SIG-M5 treated with dmso at 0.1 percent for 504 hours (cell line): ENCODE results near the gene MLN.

Source experiments
- DNase-seq: peaks from one replicate; lab custom pipeline; 2025; ENCODE audit not compliant: unreplicated experiment; lab: John Stamatoyannopoulos, UW

MLN gene

DNA sequence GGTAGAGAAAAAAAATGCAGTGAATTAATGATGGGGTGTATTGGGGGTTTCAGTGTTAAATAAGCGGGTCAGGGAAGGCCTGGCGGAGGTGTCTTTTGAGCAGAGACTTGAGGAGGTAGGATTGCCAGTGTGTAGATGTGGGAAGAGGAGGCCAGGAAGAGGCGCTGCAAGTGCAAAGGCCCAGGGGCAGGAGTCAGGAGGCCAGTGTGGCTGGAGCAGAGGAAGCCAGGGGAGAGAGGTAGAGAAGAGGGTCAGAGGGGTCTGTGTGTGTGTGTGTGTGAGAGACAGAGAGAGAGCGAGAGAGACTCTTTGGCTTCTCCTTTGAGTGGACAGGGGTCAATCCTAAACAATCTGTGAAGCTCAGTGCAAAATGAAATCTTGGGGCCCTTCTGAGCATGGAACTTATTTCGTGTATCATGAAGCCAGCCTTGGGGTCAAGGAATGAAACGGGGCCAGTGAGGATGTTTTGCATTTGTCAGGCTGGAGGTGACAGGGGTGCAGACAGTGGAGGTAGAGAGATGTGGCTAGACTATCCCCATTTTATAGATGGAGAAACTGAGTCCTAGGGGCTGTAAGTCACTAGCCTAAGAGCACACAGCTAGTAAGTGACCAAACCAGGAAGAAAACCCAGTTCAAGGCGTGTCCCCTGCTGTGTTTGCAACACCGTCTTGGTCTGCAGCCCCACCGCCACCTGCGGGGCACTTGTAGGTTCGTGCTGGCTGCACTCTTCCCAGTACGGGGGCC, 47.4 kb downstream of the MLN start:
- DNase-seq: no peak

DNA sequence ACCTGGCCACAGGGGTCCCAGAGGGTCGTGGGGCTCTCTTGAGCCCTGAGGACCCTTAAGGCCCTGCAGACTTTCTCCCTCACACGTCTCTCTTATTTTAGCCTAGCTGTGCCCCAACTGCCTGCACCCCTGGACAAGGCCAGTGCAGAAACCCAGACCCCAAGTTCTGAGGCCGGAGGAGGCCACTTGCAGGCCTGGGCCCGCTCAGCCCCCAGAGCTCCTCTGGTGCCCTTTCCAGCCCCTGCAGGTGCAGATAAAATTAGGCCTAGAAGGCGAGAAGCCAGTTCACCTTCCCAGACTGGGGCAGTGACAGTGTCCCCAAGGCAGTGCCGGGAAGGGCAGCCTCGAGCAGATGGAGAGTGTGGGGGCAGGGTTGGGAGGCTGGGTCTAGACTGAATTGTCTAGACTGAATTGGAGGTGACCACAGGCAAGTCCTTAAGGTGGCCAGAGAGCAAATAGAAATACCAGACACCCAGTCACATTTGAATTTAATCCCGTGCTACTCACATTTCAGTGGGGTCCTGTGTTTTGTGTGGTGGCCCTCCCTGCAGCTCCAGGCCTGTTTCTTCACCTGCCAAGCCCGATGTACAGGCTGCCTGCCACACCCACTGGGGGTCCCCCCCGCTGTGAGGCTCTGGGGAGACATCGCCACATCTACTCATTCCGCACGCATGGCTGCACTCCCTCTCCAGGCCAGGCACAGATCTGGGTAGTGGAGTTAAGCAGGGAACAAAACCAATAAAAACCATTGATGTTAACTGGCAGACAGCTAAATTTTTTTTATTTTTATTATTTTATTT, 48.5 kb downstream of the MLN start:
- no peak for DNase-seq

DNA sequence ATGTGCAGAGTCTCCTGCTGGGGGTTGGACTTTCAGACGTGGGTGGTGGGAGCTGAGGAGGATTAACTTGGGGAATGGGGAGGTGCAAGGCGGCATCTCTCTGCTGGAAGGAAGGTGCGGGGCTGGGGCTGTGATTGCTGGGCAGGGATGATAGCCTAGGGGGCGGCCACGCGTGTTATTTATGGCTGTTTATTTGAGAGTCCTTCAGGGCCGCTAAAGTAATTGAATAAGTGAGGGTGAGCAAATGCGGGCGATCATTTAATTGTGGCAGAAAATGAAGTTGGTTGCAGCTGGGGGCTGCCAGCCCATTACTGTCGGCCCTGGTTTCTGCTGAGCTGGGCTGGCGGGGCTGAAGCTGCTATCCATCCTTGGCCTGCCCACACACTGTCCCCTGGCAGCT, 49.6 kb downstream of the MLN start:
- no peak for DNase-seq

DNA sequence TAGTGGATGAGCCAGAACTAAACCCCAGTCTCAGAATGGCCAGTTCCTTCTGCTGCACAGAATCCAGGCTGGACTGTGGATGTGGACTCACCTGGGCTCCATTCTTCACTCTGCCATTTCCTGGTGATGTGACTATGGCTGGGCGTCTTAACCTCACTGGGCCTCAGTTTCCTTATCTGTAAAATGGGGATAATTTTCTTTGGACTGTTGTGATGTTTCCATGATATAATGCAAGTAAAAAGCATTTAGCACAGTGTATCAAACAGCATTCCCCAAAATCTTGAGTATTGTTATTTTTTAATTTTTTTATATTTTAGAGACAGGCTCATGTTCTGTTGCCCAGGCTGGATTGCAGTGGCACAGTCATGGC, 51.2 kb downstream of the MLN start:
- no peak for DNase-seq

DNA sequence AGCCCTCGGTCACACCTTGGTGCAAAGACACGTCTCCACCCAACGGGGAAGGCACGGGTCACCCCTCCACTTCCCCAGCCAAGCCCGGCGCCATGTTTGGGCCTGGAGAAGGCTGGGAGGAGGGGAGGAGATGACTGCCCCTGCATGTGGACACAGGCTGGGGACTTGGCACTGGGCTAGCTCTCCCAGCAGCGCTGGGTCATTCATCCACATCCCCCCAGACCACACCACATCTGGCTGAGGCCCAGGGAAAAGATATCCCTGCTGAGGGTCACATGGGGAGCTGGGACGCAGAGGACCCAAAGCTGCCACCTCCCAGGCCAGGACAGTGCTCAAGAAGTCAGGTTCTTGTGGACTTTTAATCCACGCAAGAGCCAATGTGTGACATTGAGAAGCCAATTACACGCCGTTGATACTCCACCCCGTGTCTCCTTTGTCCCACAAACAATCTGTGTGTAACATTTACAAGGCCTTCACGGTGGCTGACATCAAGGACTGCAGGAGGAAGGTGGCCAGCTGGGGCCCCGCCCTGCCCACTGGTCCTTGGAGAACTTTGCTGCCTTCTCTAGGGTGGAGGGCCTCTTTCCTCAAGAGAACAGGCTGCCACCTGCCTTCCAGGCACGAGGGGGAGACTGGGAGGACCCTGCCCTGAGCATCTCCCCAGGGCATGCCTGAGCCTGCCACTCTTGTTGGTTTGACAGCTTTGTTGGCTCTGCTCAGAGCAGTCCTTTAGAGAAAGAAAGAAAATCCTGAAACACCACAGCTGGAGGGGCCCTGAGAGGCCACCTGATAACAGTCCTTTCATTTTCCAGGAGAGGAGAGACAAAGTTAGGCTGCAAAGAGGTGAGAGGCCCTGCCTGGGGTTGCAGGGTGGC, 51.8 kb downstream of the MLN start:
- DNase-seq: no peak

DNA sequence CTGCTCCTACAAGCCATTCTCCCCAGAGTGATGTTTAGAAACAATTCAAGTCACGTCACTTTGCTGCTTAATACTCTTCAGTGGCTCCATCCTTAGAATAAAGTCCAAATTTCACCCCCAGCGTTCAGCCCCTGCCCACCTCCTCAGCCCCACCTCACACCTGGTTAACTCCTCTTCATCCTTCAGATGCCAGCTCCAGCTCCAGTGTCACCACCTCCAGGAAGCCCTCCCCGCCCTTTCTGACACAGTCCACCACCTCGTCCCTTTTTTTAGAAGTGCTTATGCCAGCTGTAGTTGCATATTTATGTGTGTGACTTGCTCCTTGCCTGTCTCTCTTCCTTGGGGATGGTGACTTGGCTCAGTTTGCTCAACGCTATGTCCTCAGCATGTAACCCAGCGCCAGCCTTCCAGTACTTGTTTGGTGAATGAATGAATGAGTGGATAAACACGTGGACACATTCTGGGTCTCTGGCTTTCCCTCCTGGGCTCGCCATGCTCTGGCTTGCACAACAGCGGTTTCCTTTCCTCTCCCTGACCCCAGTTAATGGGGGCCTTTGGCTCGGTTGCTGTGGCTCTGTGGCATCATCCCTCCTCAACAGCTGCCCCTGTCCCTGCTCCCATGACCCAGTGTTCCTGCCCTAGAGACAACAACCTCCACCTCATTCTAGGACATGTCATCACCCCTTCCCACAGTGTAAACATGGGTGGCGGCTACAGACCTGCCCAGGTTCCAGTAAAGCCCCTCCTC, 53.4 kb downstream of the MLN start:
- DNase-seq: no peak

DNA sequence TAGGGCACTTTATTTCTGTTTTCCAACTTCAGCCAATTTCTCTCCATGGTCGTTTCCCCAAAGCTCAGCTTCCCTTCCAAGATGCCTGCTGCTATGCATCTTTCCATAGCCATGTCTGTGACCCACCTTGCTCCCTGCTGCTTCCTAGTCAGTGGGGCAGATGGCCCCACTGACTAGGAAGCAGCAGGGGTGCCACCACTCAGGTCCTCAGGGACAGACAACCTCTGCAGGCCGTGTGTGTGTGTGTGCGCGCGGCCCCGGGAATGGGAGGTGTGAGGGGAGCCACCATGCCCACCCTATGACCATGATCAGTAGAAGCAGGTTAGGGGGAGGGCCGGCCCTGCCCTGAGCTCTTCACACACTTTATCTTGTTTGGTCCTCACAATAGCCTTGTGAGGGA, 54.4 kb downstream of the MLN start:
- no peak for DNase-seq

DNA sequence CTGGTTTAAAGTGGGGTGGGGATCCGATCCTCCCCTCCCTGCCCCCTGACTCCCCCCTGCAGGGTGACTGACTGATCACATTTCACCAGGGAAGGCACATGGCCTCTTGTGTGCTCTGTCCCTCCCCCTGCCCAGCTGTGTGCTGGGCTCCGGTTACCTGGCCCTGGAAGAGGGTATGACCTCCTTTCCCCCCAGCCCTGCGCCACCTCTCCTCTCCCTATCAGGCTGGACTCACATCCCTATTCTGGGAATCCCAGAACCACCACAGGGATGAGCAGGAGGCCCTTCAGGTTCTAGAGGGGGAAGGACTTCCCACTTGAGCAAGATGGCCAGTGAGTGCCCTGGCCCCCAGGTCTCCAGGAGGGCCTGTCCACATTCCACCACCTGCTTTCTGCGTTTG, 55.0 kb downstream of the MLN start:
- DNase-seq: no peak

DNA sequence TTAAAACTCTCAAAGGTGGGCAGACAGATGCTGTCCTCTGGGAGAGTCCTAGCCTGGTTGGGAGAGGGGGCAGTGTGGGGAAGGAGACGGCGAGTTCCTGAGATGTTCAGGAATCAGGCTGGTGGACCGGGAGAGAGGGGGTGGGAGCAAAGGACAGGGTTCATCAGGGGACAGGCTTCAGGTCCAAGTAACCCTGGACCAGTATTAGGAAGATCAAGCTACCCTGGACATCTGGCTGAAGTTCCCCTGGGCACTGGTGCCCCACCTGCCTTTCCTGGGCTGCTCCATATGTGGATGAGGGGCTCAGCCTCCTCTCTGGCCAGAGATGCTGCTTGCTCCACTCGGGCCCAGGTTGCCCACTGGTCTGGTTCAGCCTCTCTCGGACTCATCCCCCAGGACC, 56.0 kb downstream of the MLN start:
- DNase-seq: no peak

DNA sequence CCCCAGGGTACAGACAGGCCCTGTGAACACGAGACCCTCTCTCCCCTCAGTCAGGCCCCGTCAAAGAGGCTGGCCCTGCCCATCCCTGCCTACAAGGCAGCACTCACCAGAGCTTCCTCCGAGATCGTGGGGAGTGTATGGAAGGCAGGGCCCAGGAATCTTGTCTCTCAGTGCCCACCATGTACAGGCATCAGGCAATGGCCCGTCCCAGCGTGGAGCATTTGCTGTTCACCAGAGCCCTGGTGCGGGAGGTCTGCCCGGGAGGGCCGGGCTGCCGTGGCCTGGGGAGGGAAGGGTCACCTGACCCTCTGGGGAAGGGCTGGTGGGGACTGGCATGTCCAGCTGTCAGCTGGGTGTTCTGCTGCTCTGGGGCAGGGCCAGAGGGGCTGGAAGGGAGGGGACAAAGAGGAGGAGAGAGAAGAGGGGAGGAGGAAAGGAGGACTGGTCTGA, 57.1 kb downstream of the MLN start, which contains the start of gene IP6K3:
Gene IP6K3 (minus strand): TSS at position 255 of the 450 bp plus-strand sequence. CDS start 11,429 bp downstream, outside the sequence.
- DNase-seq: no peak

DNA sequence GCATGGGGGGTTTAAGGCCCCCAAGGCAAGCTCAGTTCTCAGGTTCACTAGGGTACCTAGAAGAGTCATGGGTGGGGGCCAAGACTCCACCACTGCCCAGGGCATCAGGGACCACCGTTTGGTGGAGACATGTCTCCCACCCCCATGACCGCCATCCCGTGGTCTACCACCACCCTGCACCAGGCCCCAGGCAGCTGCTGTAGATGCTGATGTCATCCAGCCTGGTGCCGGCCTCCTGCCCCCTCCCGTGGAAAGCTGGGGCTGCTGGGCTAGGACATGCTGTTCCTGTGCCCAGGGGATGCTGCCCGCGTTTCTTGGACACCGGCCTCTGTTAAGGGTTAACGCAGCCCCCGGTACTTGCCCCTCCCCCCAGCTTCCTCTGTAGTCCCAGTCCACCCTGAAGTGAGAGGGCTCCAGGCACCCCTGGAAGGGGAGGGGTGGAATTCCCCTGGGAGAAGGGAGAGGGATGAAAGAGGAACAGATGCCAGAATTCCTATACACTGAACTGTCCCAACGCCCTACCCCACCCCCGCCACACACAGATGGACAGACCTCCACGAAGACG, 57.7 kb downstream of the MLN start:
- DNase-seq: no peak

DNA sequence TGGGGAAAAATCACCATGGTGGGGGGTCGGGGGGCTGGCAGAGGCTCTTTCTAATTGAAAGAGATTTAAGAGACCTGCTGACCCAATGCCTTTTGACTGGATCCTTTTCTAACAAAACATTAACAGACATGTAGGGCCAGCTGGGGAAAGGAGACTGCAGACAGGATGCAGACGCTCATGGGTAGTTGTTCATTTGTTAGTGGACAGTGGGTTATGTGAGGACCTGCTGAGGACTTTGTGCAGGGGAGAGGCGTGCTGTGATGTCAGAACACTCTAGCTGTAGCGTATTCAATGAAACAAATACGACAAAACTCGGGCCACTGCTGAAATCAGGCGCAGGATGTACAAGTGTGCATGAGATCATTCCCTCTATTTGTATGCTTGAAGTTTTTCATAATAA, 58.3 kb downstream of the MLN start:
- no peak for DNase-seq

DNA sequence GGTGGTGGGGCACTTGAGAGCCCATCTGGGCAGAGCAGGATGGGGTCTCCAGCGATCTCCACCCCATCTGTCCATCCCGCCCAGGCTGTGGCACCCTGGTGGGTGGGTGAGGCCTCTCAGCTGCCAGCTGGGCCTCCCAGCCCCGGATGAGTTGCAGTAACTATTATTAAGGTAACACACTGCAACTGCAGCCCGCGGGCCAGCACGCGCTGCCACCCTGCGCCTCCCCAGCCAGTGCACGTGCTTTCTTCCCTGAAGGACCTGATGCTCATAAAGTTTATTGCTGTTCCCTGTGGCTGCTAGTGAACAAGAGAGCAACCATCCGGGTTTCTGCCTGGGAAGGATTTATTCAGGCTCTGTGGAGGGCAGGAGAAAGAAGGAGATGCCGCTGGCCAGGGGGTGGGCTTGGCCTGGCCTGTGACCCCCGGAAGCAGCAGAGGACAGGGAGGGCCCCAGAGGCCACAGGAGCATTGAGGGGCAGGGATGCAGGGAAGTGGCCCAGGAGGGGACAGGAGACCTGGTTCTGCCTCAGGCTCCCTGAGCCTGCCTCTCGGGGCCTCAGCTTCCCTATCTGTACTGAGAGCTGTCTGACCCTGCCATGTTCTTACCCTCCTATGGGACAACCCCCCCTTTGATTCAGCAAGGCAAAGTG, 58.8 kb downstream of the MLN start:
- DNase-seq: no peak
